LNCAP (cell line): ENCODE results near the gene TAB2.

Source experiments
- TF ChIP-seq, protein P1 (sequence below): fragments of 450-650 bp; IDR thresholded peaks from 2 replicates; pipeline ENCODE4 v1.5.1; 2017; ENCODE audit warnings: mild to moderate bottlenecking

TAB2 gene

DNA sequence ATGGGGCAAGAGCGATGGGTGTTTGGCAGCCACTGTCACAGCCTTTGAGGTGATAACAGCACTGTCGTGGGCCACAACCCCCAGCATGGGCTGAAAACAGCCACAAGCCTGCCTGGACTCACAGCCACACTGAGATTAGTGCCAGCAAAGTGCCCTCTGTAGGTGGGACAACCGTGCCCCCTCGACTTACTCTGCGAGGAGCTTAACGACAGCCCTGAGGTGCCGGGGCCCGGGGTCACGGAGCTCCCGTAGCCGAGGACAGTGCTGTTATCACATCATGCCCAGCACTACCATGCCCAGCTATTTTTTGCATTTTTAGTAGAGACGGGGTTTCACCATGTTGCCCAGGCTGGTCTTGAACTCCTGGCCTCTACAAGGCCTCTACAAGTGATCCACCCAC lies 119.1 kb downstream of the TAB2 start:
- TF ChIP-seq, protein P1, sequence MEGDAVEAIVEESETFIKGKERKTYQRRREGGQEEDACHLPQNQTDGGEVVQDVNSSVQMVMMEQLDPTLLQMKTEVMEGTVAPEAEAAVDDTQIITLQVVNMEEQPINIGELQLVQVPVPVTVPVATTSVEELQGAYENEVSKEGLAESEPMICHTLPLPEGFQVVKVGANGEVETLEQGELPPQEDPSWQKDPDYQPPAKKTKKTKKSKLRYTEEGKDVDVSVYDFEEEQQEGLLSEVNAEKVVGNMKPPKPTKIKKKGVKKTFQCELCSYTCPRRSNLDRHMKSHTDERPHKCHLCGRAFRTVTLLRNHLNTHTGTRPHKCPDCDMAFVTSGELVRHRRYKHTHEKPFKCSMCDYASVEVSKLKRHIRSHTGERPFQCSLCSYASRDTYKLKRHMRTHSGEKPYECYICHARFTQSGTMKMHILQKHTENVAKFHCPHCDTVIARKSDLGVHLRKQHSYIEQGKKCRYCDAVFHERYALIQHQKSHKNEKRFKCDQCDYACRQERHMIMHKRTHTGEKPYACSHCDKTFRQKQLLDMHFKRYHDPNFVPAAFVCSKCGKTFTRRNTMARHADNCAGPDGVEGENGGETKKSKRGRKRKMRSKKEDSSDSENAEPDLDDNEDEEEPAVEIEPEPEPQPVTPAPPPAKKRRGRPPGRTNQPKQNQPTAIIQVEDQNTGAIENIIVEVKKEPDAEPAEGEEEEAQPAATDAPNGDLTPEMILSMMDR = no peak

DNA sequence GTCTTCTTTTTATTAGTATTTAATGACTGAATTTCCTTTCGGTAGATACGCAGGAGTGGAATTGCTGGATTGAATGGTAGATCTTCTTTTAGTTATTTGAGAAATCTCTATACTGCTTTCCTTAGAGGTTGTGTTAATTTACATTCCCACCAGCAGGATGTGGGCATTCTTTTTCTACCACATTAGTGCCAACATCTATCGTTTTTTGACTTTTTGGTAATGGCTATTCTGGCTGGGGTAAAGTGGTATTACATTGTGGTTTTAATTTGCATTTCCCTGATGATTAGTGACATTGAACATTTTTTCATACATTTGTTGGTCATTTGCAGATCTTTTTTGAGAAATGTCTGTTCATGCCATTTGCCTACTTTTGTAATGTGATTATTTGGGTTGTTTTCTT lies 119.7 kb downstream of the TAB2 start:
- TF ChIP-seq, protein P1 = no peak

DNA sequence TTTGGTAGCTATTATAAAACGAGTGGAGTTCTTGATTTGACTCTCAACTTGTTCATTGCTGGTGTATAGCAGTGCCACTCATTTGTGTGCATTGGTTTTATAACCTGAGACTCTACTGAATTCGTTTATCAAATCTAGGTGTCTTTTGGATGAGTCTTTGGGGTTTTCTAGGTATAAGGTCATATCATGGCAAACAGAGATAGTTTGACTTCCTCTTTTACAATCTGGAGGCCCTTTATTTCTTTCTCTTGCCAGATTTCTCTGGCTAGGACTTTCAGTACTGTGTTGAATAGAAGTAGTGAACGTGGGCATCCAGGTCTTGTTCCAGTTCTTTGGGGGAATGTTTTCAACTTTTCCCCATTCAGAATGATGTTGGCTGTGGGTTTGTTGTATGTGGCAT lies 121.3 kb downstream of the TAB2 start:
- TF ChIP-seq, protein P1 = no peak

DNA sequence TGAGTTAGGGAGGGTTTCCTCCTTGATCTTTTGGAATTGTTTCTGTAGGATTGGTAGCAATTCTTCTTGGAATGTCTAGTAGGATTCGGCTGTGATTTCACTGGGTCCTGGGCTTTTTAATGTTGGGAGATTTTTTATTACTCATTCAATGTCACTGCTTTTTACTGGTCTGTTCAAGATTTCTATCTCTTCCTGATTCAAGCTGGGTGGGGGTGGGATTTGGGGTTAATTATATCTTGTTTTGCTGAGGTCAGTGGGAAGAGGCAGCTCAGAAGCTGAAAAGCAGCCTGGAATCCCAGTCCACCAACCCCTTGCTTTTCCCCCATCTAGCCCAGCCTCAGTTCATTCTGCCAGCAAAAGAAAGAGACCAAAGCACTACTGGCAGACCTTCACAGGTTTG lies 122.1 kb downstream of the TAB2 start:
- TF ChIP-seq, protein P1 = no peak

DNA sequence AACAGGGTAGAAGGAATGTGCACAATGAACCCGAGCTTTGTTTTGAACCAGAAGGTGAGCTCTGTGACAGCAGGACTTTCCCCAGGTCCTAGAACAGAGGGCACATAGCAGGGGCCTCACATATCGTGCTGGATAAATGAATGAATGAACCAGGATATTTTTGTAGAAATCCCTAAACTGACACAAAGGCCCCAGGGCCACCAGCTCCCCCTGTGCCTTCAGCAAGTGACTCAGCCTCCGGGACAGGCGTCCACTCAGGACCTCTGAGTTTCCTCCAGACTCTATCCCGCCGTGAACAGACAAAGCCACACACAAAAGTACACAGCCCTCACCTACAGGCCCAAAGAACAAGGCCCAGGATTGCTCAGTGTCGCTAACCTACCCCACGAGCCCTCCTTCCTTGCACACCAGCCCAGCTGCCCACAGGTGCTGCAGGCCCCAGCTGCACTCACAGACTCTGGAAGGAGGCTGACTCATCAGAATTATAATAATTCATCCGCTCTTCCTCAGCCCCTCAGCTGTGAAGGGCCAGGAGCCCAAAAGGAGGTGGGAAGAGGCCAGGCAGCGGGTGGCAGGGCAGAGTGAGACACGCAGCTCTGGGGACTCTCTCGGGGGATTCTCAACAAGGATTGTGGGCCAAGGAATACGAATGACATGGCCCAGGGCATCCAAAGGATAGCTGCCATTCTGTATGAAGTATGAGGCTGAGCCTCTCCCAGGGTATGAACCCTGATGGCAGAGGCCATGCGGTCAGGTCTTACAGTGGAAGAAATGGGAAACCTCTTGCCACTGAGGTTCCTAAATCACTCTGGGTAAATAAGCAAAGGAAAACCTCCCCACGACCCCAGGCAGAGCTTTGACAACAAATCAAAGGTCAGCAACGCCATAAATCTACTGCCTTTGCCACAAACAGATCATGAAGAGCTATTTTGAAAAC lies 123.5 kb downstream of the TAB2 start:
- TF ChIP-seq, protein P1 = no peak

DNA sequence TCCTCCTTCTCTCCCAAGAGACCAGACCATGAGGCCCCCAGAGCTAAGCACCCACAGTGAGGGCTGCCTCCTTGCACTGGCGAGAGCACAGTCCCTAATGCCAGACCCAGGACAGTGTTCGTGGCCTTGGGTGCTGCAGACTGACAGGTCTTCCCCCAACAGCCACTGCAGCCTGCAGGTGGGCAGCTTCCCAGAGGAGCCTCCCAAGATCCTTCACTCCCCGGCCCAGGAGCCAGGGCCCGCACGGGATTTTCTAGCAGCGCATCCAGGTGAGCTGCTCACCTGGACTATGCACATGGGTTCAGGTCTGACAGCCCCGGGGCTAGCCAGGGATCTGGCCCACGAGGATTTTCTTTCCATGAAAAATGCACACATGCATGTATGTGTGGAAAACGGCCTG lies 124.2 kb downstream of the TAB2 start:
- TF ChIP-seq, protein P1 = no peak

DNA sequence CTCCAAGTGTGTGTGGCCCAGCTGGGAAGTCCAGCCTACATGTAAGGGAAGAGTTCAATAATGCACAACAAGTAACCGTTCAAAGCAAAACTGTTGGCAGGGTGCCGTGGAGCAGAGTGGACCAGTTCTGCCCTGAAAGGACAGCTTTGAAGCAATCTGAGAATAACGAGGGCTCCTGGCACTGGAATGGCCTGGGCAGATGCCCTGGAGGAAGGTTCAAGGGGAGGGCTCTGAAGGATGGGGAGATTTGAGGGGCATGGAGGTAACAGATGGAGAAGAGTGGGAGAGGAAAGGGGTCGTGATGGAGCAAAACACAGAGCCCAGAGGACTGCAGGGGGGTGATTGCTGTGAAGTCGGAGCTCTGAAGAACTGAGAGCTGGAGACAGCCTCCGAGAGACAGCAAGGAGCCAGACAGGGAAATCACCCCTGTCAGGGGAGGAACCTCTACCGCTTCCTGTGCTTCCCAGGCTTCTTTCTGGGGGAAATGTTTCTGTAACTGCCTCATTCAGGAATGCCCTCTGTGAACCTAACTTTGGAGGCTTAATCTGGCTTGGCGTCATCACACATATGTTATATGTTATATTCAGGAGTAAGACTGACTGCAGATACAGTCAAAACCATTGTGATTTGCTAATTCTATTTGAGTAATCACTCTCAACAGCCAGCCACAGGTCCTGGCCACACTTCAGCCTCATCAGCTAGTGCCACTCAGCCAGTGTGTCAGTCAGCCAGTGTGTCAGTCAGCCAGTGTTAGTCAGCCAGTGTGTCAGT lies 126.1 kb downstream of the TAB2 start:
- TF ChIP-seq, protein P1 = no peak
